MM.1S (cell line): ENCODE data around the gene DNASE1L3.

ENCODE experiments used
- CTCF ChIP-seq: fragments of 300-600 bp; sonication (generic); IDR thresholded peaks from 2 replicates; pipeline ENCODE4 v1.5.1; 2016; ENCODE audit warnings: antibody characterized with exemption, low read length, mixed read lengths
- EZH2 ChIP-seq: fragments of 300-600 bp; sonication (generic); optimal IDR thresholded peaks from 2 replicates; pipeline ENCODE3; 2017; ENCODE audit warnings: low read depth, mild to moderate bottlenecking, antibody characterized with exemption, low read length, mixed read lengths
- EZH2phosphoT487 ChIP-seq: fragments of 300-600 bp; sonication (generic); IDR thresholded peaks from 2 replicates; pipeline ENCODE4 v1.6.1; 2018; ENCODE audit warnings: antibody characterized with exemption, low read length

GRCh38 chr3:58175437-58176184, 35.2 kb downstream of the DNASE1L3 start:
- TF ChIP-seq EZH2phosphoT487, result no peak
- no peak for TF ChIP-seq CTCF
- TF ChIP-seq EZH2, result no peak
